ENCODE data around the gene OTOF.

The OTOF gene

GRCh38 chr2:26503231-26503880 lies 25.4 kb upstream of the OTOF start:
- peak; percentile 65 to 66 for DNase-seq (ENCODE audit: low read depth in 1 of 2, low spot score in 1 of 2)

GRCh38 chr2:26500406-26500805 lies 22.5 kb upstream of the OTOF start:
- DNase-seq (ENCODE audit: low read depth in 1 of 2, low spot score in 1 of 2): no peak

- no peak for DNase-seq (ENCODE audit: low read depth in 1 of 2, low spot score in 1 of 2)
Measured at GRCh38 chr2:26495705-26496297, 17.9 kb upstream of the OTOF start.

- DNase-seq (ENCODE audit: low read depth in 1 of 2, low spot score in 1 of 2): no peak
Measured at GRCh38 chr2:26494891-26495290, 17.0 kb upstream of the OTOF start.

GRCh38 chr2:26494199-26494598 lies 16.3 kb upstream of the OTOF start:
- DNase-seq (ENCODE audit: low read depth in 1 of 2, low spot score in 1 of 2): no peak

- no peak for DNase-seq (ENCODE audit: low read depth in 1 of 2, low spot score in 1 of 2)
Measured at GRCh38 chr2:26493566-26493965, 15.6 kb upstream of the OTOF start.

GRCh38 chr2:26492749-26493515 lies 15.0 kb upstream of the OTOF start:
- DNase-seq (ENCODE audit: low read depth in 1 of 2, low spot score in 1 of 2): no peak

- DNase-seq (ENCODE audit: low read depth in 1 of 2, low spot score in 1 of 2): no peak
Measured at GRCh38 chr2:26491563-26492167, 13.7 kb upstream of the OTOF start.

GRCh38 chr2:26489213-26489850 lies 11.4 kb upstream of the OTOF start:
- no peak for DNase-seq (ENCODE audit: low read depth in 1 of 2, low spot score in 1 of 2)

GRCh38 chr2:26488463-26489212 lies 10.7 kb upstream of the OTOF start:
- DNase-seq (ENCODE audit: low read depth in 1 of 2, low spot score in 1 of 2): no peak

- no peak for DNase-seq (ENCODE audit: low read depth in 1 of 2, low spot score in 1 of 2)
Measured at GRCh38 chr2:26487192-26487591, 9.3 kb upstream of the OTOF start.

GRCh38 chr2:26486789-26487188 lies 8.9 kb upstream of the OTOF start:
- no peak for DNase-seq (ENCODE audit: low read depth in 1 of 2, low spot score in 1 of 2)

- no peak for DNase-seq (ENCODE audit: low read depth in 1 of 2, low spot score in 1 of 2)
Measured at GRCh38 chr2:26485725-26486418, 7.9 kb upstream of the OTOF start.

- no peak for DNase-seq (ENCODE audit: low read depth in 1 of 2, low spot score in 1 of 2)
Measured at GRCh38 chr2:26485099-26485498, 7.2 kb upstream of the OTOF start.

- no peak for DNase-seq (ENCODE audit: low read depth in 1 of 2, low spot score in 1 of 2)
Measured at GRCh38 chr2:26484579-26484978, 6.7 kb upstream of the OTOF start.

- no peak for DNase-seq (ENCODE audit: low read depth in 1 of 2, low spot score in 1 of 2)
Measured at GRCh38 chr2:26483957-26484565, 6.1 kb upstream of the OTOF start.

GRCh38 chr2:26483516-26483915 lies 5.6 kb upstream of the OTOF start:
- no peak for DNase-seq (ENCODE audit: low read depth in 1 of 2, low spot score in 1 of 2)

- no peak for DNase-seq (ENCODE audit: low read depth in 1 of 2, low spot score in 1 of 2)
Measured at GRCh38 chr2:26483027-26483326, 5.1 kb upstream of the OTOF start.

GRCh38 chr2:26482211-26483026 lies 4.5 kb upstream of the OTOF start:
- DNase-seq (ENCODE audit: low read depth in 1 of 2, low spot score in 1 of 2): no peak

Measured in activated T-helper 1 cell treated with anti-CD3 and anti-CD28 coated beads, Interleukin-2, amount 50 U/mL, for 16 hours (primary cell).